Kidney (tissue), 14 donors: ENCODE measurements around the gene FAM89B. TPM values are rescaled to one million over a fixed set of nuclear protein-coding genes. Genes with fewer than 3 reads are reported as not detected.
A peak's percentile ranks its signal among the peaks of the same experiment; 100 is the strongest.

Source experiments
- DNase-seq, 5 donors: peaks; one replicate each; pipeline ENCODE4 v3.0.0-alpha.2; 2013 to 2020
- FAIRE-seq: peaks from 2 replicates; lab custom pipeline; 2012; peaks lifted over from hg19 to GRCh38; lab: Jason Lieb, UNC
- H3K27ac ChIP-seq, 2 donors: one replicate each; pipeline ENCODE4 v1.7.0; 2013; ENCODE audit warnings: low read depth in 2 of 2, low read length in 2 of 2, inconsistent platforms in 1 of 2
- H3K27me3 ChIP-seq: one replicate; pipeline ENCODE4 v1.7.1; 2013; ENCODE audit warnings: low read length, inconsistent platforms; ENCODE audit not compliant: control insufficient read depth, insufficient read depth
- H3K36me3 ChIP-seq, 3 donors: one replicate each; pipeline versions ENCODE4 v1.7.0 to v1.7.1; 2013; ENCODE audit warnings: low read length in 3 of 3, control low read depth in 1 of 3, inconsistent platforms in 1 of 3; ENCODE audit not compliant: insufficient read depth in 3 of 3, control insufficient read depth in 2 of 3
- H3K4me1 ChIP-seq, 3 donors: one replicate each; pipeline versions ENCODE4 v1.7.0 to v1.7.1; 2013; ENCODE audit warnings: low read length in 3 of 3, inconsistent platforms in 1 of 3, low read depth in 1 of 3; ENCODE audit not compliant: control insufficient read depth in 2 of 3, insufficient read depth in 2 of 3
- H3K4me3 ChIP-seq, 3 donors: one replicate each; pipeline versions ENCODE4 v1.7.0 to v1.8.1; 2013; ENCODE audit warnings: low read length in 3 of 3, control low read depth in 1 of 3, inconsistent platforms in 1 of 3
- H3K9ac ChIP-seq, 3 donors: one replicate each; pipeline versions ENCODE4 v1.7.0 to v1.7.1; 2013; ENCODE audit warnings: low read length in 3 of 3, control low read depth in 1 of 3, inconsistent platforms in 1 of 3
- H3K9me3 ChIP-seq, 3 donors: one replicate each; pipeline versions ENCODE4 v1.7.0 to v1.7.1; 2013; ENCODE audit warnings: low read length in 3 of 3, control low read depth in 1 of 3, inconsistent platforms in 1 of 3; ENCODE audit not compliant: control insufficient read depth in 2 of 3, insufficient read depth in 1 of 3
- intact Hi-C: fragments of 100-400 bp; cut with DNase I; formaldehyde crosslinking; loops from one replicate; pipeline ENCODE4 v1.11.1; 2022
- polyA plus RNA-seq: library from polyadenylated mRNA; stranded (reverse); fragments of 350-450 nt; fragmentation: Illumina TruSeq; extraction: RNeasy Lipid Tissue Mini Kit (QIAGEN cat#74804); gene quantifications from one replicate; pipeline ENCODE4 v1.2.3, GENCODE V29; 2014; ENCODE audit warnings: low read depth, low replicate concordance; ENCODE audit not compliant: insufficient read depth
- total RNA-seq: library from RNA; stranded (reverse); fragmentation: NEBNext Ultra II Directional; extraction: Animal tissue kit (Norgen Biotek cat#: 25700); gene quantifications from one replicate; pipeline ENCODE4 v1.2.1, GENCODE V29; 2021
- TF ChIP-seq, protein P1 (sequence below): IDR thresholded peaks from 3 replicates; pipeline ENCODE4 v1.5.1; 2012; ENCODE audit warnings: mild to moderate bottlenecking, moderate library complexity, borderline replicate concordance; ENCODE audit not compliant: insufficient read depth; ENCODE audit errors: extremely low read depth
- donor health status: control.
- donor health status: control.
- donor health status: control.
- donor health status: control.
- donor health status: control.
- donor health status: DM: yes; HTN: yes; CAD: no.
- donor health status: Normal renal cell carcinoma (clear cell type).

Gene FAM89B
- total and polyA plus RNA-seq, 2 donors from 2014 or later, result 33.5 to 36.7 TPM

DNA sequence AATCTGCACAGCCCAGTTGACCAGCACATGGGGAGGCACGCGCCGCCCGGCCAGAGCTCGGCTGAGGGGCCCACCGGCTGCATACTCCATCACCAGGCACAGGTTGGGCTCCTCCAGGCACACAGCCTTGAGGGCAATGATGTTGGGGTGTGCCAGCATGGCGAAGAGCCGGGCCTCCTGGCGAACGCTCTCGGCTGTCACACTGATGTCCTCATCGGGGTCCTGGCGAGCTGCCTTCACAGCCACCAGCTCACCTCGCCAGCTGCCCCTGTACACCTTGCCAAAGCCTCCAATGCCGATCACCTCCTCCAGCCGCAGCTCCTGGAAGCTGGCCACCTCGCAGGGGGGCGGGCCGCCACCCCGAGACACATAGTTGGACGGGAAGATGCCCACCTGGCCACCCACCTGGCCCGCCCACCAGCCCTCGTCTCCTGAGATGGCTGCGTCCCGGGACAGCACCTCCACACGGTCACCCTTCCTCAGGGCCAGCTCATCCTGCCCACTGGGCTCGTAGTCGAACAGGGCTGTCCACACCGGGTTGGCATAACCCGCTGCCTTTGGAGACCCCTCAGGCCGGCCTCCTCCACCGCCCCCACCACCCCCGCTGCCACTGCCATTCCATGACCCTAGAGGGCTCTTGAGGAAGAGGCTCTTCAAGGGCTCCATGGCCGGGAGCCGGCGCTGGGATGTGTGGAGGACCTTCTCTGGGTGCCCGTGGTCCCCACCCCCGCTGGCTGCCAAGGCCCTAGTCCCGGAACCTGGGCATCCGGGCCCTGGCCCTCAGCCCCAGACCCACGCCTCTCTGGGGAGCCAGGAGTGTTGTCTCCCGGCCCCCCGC is 41.0 kb downstream of the FAM89B start:
- peak overlapping the region; percentile 16 to 79 (median 49) for H3K4me3 ChIP-seq
- H3K36me3 ChIP-seq, result peaks cover 0 to 11% (median 4%) of the 10 kb centered on the region in 3 donors
- H3K4me1 ChIP-seq, result peaks cover 0 to 47% (median 0%) of the 10 kb centered on the region in 3 donors
- intact Hi-C loops, result no loop called here
- peak overlapping the region in 2 of 3 donors; percentile 71 to 80 for H3K9ac ChIP-seq
- DNase-seq (peak in 1 of 5 donors; percentile 91), FAIRE-seq (no peak)
- TF ChIP-seq, protein P1, sequence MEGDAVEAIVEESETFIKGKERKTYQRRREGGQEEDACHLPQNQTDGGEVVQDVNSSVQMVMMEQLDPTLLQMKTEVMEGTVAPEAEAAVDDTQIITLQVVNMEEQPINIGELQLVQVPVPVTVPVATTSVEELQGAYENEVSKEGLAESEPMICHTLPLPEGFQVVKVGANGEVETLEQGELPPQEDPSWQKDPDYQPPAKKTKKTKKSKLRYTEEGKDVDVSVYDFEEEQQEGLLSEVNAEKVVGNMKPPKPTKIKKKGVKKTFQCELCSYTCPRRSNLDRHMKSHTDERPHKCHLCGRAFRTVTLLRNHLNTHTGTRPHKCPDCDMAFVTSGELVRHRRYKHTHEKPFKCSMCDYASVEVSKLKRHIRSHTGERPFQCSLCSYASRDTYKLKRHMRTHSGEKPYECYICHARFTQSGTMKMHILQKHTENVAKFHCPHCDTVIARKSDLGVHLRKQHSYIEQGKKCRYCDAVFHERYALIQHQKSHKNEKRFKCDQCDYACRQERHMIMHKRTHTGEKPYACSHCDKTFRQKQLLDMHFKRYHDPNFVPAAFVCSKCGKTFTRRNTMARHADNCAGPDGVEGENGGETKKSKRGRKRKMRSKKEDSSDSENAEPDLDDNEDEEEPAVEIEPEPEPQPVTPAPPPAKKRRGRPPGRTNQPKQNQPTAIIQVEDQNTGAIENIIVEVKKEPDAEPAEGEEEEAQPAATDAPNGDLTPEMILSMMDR, result no peak
- no peaks in the 10 kb centered on the region for H3K27me3 ChIP-seq
- H3K27ac ChIP-seq, result peak overlapping the region; percentile 82 to 91
- H3K9me3 ChIP-seq, result no peaks in the 10 kb centered on the region

DNA sequence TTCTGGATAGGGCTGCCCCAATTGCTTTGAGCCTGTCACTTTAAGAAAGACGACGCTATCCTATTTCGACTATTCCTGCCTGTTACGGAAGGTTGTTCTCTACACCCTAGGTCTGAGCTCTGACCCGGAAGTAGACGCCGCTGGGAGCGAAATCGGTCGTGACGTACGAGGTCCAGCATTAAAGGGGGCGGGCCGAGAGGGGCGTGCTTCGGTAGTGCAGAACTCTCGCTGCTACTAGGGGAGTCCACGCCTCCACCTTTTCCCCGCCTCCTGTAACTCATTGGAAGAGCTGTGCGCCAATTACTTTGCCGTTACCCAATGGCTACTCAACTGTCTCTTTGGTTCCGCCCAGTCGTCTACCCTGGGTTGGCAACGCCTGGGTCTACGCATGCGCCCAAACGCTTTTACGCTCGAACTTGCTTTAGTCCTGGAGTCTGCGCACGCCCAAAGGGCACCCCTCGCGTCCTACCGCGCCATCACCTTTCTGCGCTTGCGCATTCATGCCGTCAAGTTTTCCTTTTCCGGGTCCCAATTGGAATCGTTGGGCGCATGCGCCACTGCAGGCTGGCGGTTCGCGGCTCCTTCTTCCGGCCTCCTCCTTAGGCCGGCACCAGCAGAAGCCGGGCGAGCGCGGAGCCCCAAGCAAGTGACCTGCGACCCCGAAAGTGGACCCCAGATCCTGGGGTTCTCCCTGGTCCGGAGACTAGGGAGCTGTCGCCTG is 43.1 kb downstream of the FAM89B start, which contains the start of gene PCNX3:
TSS of gene PCNX3 (plus strand) at position 548 of the 721 bp plus-strand sequence. CDS start 536 bp downstream, outside the sequence.
- peak; percentile 99 for FAIRE-seq

DNA sequence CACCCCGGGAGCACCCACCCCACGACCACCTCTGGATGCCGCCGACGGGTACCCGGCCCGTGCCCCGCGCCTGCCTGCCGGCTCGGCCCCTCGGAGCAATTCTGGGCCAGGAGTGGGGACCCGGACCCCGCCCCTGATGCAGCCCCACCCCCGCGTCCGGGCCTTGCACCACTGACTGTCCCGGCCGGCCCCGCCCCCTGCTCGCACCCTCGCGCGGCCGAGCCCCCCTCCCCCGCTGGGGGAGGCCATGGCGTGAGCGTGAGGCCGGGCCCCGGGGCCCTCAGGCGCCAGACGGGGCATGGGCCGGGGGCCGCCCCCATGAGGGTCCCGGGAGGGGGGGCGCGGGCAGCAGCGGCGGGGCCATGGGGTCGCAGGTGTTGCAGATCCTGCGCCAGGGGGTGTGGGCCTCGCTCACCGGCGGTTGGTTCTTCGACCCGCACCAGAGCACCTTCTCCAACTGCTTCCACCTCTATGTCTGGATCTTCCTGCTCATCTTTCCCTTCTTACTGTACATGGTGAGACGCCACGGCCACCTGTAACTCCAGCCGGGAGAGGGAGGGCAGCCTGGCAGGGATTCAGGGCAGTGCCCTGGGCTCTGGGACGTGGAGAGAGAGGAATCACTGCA is 43.7 kb downstream of the FAM89B start:
- Histone ChIP-seq H3K4me1 (peaks cover 0 to 33% (median 0%) of the 10 kb centered on the region in 3 donors), H3K36me3 (peaks cover 2 to 12% (median 5%) of the 10 kb centered on the region in 3 donors), H3K4me3 (peak overlapping the region; percentile 53 to 76 (median 59)), H3K27me3 (no peaks in the 10 kb centered on the region), H3K9me3 (no peaks in the 10 kb centered on the region), H3K9ac (peak overlapping the region; percentile 2 to 68 (median 38)), H3K27ac (peak overlapping the region; percentile 9 to 71)
- intact Hi-C loops, result no loop called here
- TF ChIP-seq, protein P1, result no peak
- FAIRE-seq (no peak), DNase-seq (peak in 2 of 5 donors; percentile 25 to 61)

More for the DNA sequence above, 43.1 kb downstream of the FAM89B start, which contains the start of gene PCNX3:
- intact Hi-C loops, result no loop called here
- H3K9me3 ChIP-seq, result no peaks in the 10 kb centered on the region
- peaks cover 0 to 39% (median 0%) of the 10 kb centered on the region in 3 donors for H3K4me1 ChIP-seq
- H3K27ac ChIP-seq, result peak within 1 kb of the TSS; percentile 79 to 91
- H3K27me3 ChIP-seq, result no peaks in the 10 kb centered on the region
- TF ChIP-seq, protein P1, result peak; percentile 30
- peak within 1 kb of the TSS; percentile 66 to 87 (median 80) for H3K9ac ChIP-seq
- H3K36me3 ChIP-seq, result peaks cover 2 to 12% (median 5%) of the 10 kb centered on the region in 3 donors
- peak within 1 kb of the TSS; percentile 79 to 93 (median 92) for H3K4me3 ChIP-seq
- DNase-seq, result peak; percentile 100
